Keratinocyte (primary cell): ENCODE data around the gene ORM2. TPM values are rescaled to one million over a fixed set of nuclear protein-coding genes. Genes with fewer than 3 reads are reported as not detected.

Source experiments
- DNase-seq: peaks from one replicate; pipeline ENCODE4 v3.0.0-alpha.2; 2011; ENCODE audit warnings: low read depth, missing footprints, low spot score
- FAIRE-seq: peaks from 2 replicates; lab custom pipeline; 2011; peaks lifted over from hg19 to GRCh38; lab: Jason Lieb, UNC
- H2AFZ ChIP-seq: 2 replicates; pipeline ENCODE4 v1.6.0; 2012; ENCODE audit warnings: low read length, control low read depth, inconsistent platforms; ENCODE audit not compliant: control insufficient read depth
- H3K27ac ChIP-seq: 2 replicates; pipeline ENCODE4 v1.5.1; 2011; ENCODE audit warnings: low read length; ENCODE audit not compliant: control insufficient read depth, insufficient read depth
- H3K27me3 ChIP-seq: 3 replicates; pipeline ENCODE4 v1.6.0; 2011; ENCODE audit warnings: low read length; ENCODE audit not compliant: control insufficient read depth, insufficient read depth; ENCODE audit errors: extremely low read depth
- H3K36me3 ChIP-seq, 2 experiments: 2 replicates in 1 of 2; 3 replicates in 1 of 2; pipeline ENCODE4 v1.5.1; 2011; ENCODE audit warnings: low read length in 2 of 2, mild to moderate bottlenecking in 1 of 2; ENCODE audit not compliant: control insufficient read depth in 2 of 2, insufficient read depth in 2 of 2; ENCODE audit errors: extremely low read depth in 1 of 2
- H3K4me1 ChIP-seq: 3 replicates; pipeline ENCODE4 v1.5.1; 2011; ENCODE audit warnings: low read length; ENCODE audit not compliant: control insufficient read depth, insufficient read depth; ENCODE audit errors: extremely low read depth
- H3K4me2 ChIP-seq: 3 replicates; pipeline ENCODE4 v1.6.0; 2011; ENCODE audit warnings: low read depth, low read length; ENCODE audit not compliant: control insufficient read depth, insufficient read depth; ENCODE audit errors: extremely low read depth
- H3K4me3 ChIP-seq, 3 experiments: fragments of 200-600 bp in 1 of 3; sonication (generic) in 1 of 3; 2 replicates in 2 of 3; 3 replicates in 1 of 3; pipeline ENCODE4 v1.5.1; 2011 to 2016; ENCODE audit warnings: low read length in 3 of 3, mild to moderate bottlenecking in 3 of 3, control low read depth in 2 of 3, inconsistent platforms in 1 of 3, low read depth in 1 of 3, mixed read lengths in 1 of 3, mixed run types in 1 of 3, moderate library complexity in 1 of 3; ENCODE audit not compliant: control insufficient read depth in 2 of 3, insufficient read depth in 2 of 3; ENCODE audit errors: extremely low read depth in 1 of 3
- H3K79me2 ChIP-seq: 2 replicates; pipeline ENCODE4 v1.6.0; 2012; ENCODE audit warnings: low read length; ENCODE audit not compliant: control insufficient read depth, insufficient read depth
- H3K9ac ChIP-seq: 3 replicates; pipeline ENCODE4 v1.6.0; 2011; ENCODE audit warnings: low read length; ENCODE audit not compliant: control insufficient read depth, insufficient read depth; ENCODE audit errors: extremely low read depth
- H3K9me1 ChIP-seq: 3 replicates; pipeline ENCODE4 v1.6.0; 2011; ENCODE audit warnings: low read length; ENCODE audit not compliant: control insufficient read depth, insufficient read depth; ENCODE audit errors: extremely low read depth
- H3K9me3 ChIP-seq: 2 replicates; pipeline ENCODE4 v1.5.1; 2012; ENCODE audit warnings: low read depth, low read length; ENCODE audit not compliant: control insufficient read depth
- H4K20me1 ChIP-seq: 3 replicates; pipeline ENCODE4 v1.6.0; 2011; ENCODE audit warnings: low read length; ENCODE audit not compliant: control insufficient read depth, insufficient read depth; ENCODE audit errors: extremely low read depth
- CTCF ChIP-seq, 3 experiments: IDR thresholded peaks in 1 of 3; conservative IDR thresholded peaks in 1 of 3; optimal IDR thresholded peaks in 1 of 3; 2 replicates in 2 of 3; 3 replicates in 1 of 3; pipeline versions ENCODE3 to v1.5.1; 2011; ENCODE audit warnings: low read length in 3 of 3, mild to moderate bottlenecking in 3 of 3, moderate library complexity in 2 of 3, control low read depth in 1 of 3, inconsistent platforms in 1 of 3; ENCODE audit not compliant: insufficient read depth in 2 of 3; ENCODE audit errors: extremely low read depth in 1 of 3
- EZH2 ChIP-seq: IDR thresholded peaks from one replicate; pipeline ENCODE4 v1.6.1; 2012; ENCODE audit warnings: inconsistent platforms, mild to moderate bottlenecking, low read length, moderate library complexity
- dilution Hi-C: fragments of 300-500 bp; cut with MboI; formaldehyde crosslinking; loops from one replicate; pipeline ENCODE4 v1.7.0; 2020; ENCODE audit warnings: low sequenced_read_pairs; ENCODE audit not compliant: extremely low pct_ligation_motif_present
- polyA plus RNA-seq, 5 experiments: library from polyadenylated mRNA; depleted of rRNA in 3 of 5; stranded (reverse) in 3 of 5; stranded (forward) in 1 of 5; unstranded in 1 of 5; fragments of >200 nt; gene quantifications; 1 replicate in 1 of 5; 2 replicates in 3 of 5; 3 replicates in 1 of 5; pipeline versions ENCODE4 v1.2.1 to v1.2.3, GENCODE V29; 2011 to 2012; ENCODE audit warnings: missing spikeins in 2 of 5, low read depth in 1 of 5, low replicate concordance in 1 of 5

Gene ORM2
- polyA plus RNA-seq, 1 donor (not counting 4 experiments of a cell fraction or from before 2014, with no cell fraction given) = not detected

- Histone ChIP-seq H3K9me3 (peaks cover 4% of the 10 kb centered on the region), H3K4me3 (no peak overlapping the region), H4K20me1 (no peaks in the 10 kb centered on the region), H3K9me1 (no peaks in the 10 kb centered on the region), H3K36me3 (peaks cover 24 to 25% of the 10 kb centered on the region in 2 experiments), H3K4me2 (no peak overlapping the region), H2AFZ (no peak overlapping the region), H3K9ac (no peak overlapping the region), H3K79me2 (no peaks in the 10 kb centered on the region), H3K27me3 (no peaks in the 10 kb centered on the region), H3K4me1 (no peaks in the 10 kb centered on the region), H3K27ac (no peak overlapping the region)
- DNase-seq = no peak
- dilution Hi-C loops = no loop called here
- no peak for TF ChIP-seq EZH2
- FAIRE-seq = no peak
Observed at GRCh38 chr9:114310471-114311450, 18.9 kb upstream of the ORM2 start.

GRCh38 chr9:114311571-114312512, 17.8 kb upstream of the ORM2 start:
- peaks cover 24% of the 10 kb centered on the region in 2 experiments for H3K36me3 ChIP-seq
- H3K4me2 ChIP-seq = no peak overlapping the region
- H3K9me1 ChIP-seq = no peaks in the 10 kb centered on the region
- H3K9me3 ChIP-seq = peaks cover 4% of the 10 kb centered on the region
- no peak for DNase-seq
- TF ChIP-seq CTCF (optimal IDR thresholded peaks at IDR 0.05 in 1 of 3, IDR thresholded peaks at IDR 0.05 in 1 of 3, conservative IDR thresholded peaks at IDR 0.05 in 1 of 3; ENCODE audit: extremely low read depth in 1 of 3, insufficient read depth in 2 of 3, low read length in 3 of 3) (no peak), EZH2 (no peak)
- no peaks in the 10 kb centered on the region for H3K79me2 ChIP-seq
- no peak overlapping the region for H3K27ac ChIP-seq
- no peaks in the 10 kb centered on the region for H4K20me1 ChIP-seq
- no peaks in the 10 kb centered on the region for H3K27me3 ChIP-seq
- no peak overlapping the region for H3K9ac ChIP-seq
- H3K4me3 ChIP-seq = no peak overlapping the region
- H2AFZ ChIP-seq = no peak overlapping the region
- dilution Hi-C loops = no loop called here
- no peak for FAIRE-seq
- H3K4me1 ChIP-seq = no peaks in the 10 kb centered on the region
